Measurements from ENCODE around the gene XNDC1N.
A peak's percentile ranks its signal among the peaks of the same experiment; 100 is the strongest.
"Not testable (repeated sequence)": the region's sequence is repeated elsewhere in the genome, so short reads cannot be mapped to it uniquely, and the experiment has no call there.

The XNDC1N gene

GRCh38 chr11:71931245-71931602, 2.8 kb upstream of the XNDC1N start:
- no peak for DNase-seq

- no peak for DNase-seq
These were observed 2.3 kb upstream of the XNDC1N start for GRCh38 chr11:71930556-71931244.

- DNase-seq = no peak
These were observed 1.1 kb upstream of the XNDC1N start for GRCh38 chr11:71929491-71929890.

- DNase-seq = peak; percentile 97
These were observed 496 bp upstream of the XNDC1N start, which contains the start of gene RNF121 for GRCh38 chr11:71928737-71929443. Gene RNF121 (plus strand): TSS chr11:71929046. CDS start chr11:71929062, 16 bp downstream.

- no peak for DNase-seq
These were observed 10.7 kb downstream of the XNDC1N start for GRCh38 chr11:71917646-71918140.

GRCh38 chr11:71914617-71915189, 13.7 kb downstream of the XNDC1N start:
- DNase-seq = no peak

- no peak for DNase-seq
These were observed 14.5 kb downstream of the XNDC1N start for GRCh38 chr11:71913756-71914526.

- not testable (repeated sequence) for DNase-seq
These were observed 16.4 kb downstream of the XNDC1N start for GRCh38 chr11:71911986-71912340.

GRCh38 chr11:71911321-71911985, 16.9 kb downstream of the XNDC1N start:
- DNase-seq = not testable (repeated sequence)

- not testable (repeated sequence) for DNase-seq
These were observed 17.6 kb downstream of the XNDC1N start for GRCh38 chr11:71910775-71911174.

- no peak for DNase-seq
These were observed 20.2 kb downstream of the XNDC1N start for GRCh38 chr11:71908218-71908617.

- not testable (repeated sequence) for DNase-seq
These were observed 27.3 kb downstream of the XNDC1N start for GRCh38 chr11:71901137-71901536.

- no peak for DNase-seq
These were observed 32.4 kb downstream of the XNDC1N start for GRCh38 chr11:71895961-71896360.

GRCh38 chr11:71889181-71889872, 39.1 kb downstream of the XNDC1N start:
- not testable (repeated sequence) for DNase-seq

- DNase-seq = not testable (repeated sequence)
These were observed 39.9 kb downstream of the XNDC1N start for GRCh38 chr11:71888335-71889010.

- not testable (repeated sequence) for DNase-seq
These were observed 42.6 kb downstream of the XNDC1N start for GRCh38 chr11:71885806-71886205.

Measured in left hindlimb (tissue), 1 donor.